Activated T-cell treated with anti-CD3 and anti-CD28 coated beads, Interleukin-2, amount 50 U/mL, for 24 hours (primary cell): ENCODE data around the gene ABL2.

Source experiments
- DNase-seq: peaks from one replicate; pipeline ENCODE4 v3.0.0-alpha.2; 2020
- H3K27ac Mint-ChIP-seq: 2 replicates; pipeline ENCODE4 v1.8.0; 2020; ENCODE audit warnings: mild to moderate bottlenecking, mixed read lengths
- H3K27me3 Mint-ChIP-seq: 2 replicates; pipeline ENCODE4 v1.8.0; 2020; ENCODE audit warnings: mixed read lengths
- H3K36me3 Mint-ChIP-seq: 2 replicates; pipeline ENCODE4 v1.8.0; 2020; ENCODE audit warnings: low read depth, mixed read lengths
- H3K4me1 Mint-ChIP-seq: 2 replicates; pipeline ENCODE4 v1.8.0; 2020; ENCODE audit warnings: low read depth, mixed read lengths
- H3K4me3 Mint-ChIP-seq: 2 replicates; pipeline ENCODE4 v1.8.0; 2020; ENCODE audit warnings: mild to moderate bottlenecking, moderate library complexity, mixed read lengths
- H3K9me3 Mint-ChIP-seq: 2 replicates; pipeline ENCODE4 v1.8.0; 2020; ENCODE audit warnings: mixed read lengths

ABL2 gene

DNA sequence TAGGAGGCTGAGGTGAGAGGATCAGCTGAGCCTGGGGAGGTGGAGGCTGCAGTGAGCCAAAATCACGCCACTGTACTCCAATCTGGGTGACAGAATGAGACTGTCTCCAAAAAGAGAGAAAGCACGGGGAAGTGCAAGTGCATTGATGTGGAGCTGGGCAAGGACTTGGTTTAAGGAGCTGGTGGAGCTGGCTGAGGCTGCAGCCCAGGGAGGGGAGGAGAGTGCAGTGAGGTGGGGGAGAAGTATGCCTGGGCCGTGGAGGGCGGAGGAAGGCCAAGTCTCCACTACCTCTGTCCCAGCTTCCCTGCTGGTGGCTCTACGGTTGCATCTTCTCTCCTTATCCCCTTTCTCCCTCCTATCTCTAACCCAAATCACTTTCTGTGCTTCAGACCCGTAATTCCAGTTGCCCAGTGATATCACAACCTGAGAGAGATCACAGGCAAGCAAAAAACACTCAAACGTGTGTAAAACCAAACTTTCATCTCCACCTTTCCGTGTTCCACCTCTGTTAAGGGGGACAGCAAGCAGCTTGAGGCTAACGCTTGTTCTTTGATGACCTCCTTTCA, 136.5 kb downstream of the ABL2 start:
- no peaks in the 10 kb centered on the region for H3K27me3 Mint-ChIP-seq
- H3K27ac Mint-ChIP-seq = peak overlapping the region; percentile 61
- no peak overlapping the region for H3K4me3 Mint-ChIP-seq

DNA sequence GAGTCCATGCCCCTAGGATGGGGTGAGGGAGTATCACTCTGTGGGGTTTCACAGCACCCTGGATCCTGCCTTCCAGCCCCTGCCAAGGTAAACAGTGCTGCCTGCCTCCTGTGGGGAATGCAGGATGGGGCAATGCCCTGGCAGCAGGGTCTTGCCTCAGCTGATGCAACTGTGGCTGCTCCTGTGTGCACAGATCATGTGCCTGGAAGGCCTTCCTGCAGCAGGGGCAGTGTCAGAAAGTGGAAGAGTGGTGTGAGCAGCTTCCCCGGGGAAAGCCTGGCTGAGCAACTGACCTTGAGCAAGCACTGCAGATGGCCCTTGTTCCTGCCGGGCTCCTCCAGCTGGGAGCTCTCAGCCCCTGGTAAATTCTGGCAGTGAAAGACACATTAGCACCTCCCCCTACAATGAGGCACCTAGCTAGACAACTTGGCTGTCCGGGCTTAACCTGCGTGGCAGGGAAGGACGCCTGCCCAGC, 137.7 kb downstream of the ABL2 start:
- Mint-ChIP-seq H3K27ac (peak overlapping the region; percentile 22), H3K27me3 (no peaks in the 10 kb centered on the region), H3K36me3 (peaks cover 93% of the 10 kb centered on the region), H3K4me3 (no peak overlapping the region), H3K4me1 (no peaks in the 10 kb centered on the region), H3K9me3 (no peaks in the 10 kb centered on the region)
- no peak for DNase-seq

More for the DNA sequence above, 136.5 kb downstream of the ABL2 start:
- Mint-ChIP-seq H3K4me1 (no peaks in the 10 kb centered on the region), H3K9me3 (no peaks in the 10 kb centered on the region), H3K36me3 (peaks cover 95% of the 10 kb centered on the region)
- no peak for DNase-seq

DNA sequence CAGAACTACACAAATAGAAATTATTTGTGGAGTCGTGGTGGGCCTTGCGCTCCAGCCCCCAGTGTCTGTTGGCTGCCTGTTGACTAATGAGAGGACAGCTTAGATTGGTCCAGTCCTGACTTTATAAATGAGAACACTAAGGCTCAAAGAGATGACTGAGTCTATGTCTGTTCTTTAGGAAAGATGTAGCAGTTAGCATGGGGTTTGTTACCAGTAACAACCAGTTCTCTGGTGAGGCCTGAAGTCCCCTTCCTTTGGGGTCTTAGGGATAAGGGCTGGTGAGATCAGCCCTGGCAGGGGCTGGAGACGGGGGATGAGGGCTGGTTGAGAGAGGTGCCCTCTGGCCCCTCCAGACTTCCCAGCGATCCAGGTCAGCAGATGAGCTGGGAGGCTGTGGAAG, 138.6 kb downstream of the ABL2 start:
- Mint-ChIP-seq H3K36me3 (peaks cover 94% of the 10 kb centered on the region), H3K4me3 (no peak overlapping the region)
- no peak for DNase-seq

DNA sequence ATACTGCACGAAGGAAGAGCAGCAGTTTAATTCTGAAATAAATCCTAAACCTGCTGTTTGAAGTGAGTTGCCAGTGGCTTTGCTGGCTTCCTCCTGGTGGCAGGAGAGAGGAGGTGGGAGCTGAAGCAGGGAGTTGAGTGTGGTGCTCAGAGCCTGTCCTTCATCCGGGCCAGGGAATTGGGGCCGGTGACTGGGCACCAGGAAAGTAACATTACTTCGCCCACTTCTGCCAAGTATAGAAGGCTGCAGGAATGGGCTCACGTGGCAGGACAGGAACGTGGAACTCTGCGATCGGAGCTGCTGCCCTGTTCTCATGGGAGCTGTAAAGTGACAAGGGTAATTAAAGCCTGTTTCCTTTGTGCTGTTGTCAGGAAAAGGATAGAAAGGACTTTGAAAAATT, 139.0 kb downstream of the ABL2 start:
- no peak overlapping the region for H3K4me3 Mint-ChIP-seq

More for the DNA sequence above, 138.6 kb downstream of the ABL2 start:
- Mint-ChIP-seq H3K9me3 (no peaks in the 10 kb centered on the region), H3K27ac (peak overlapping the region; percentile 28), H3K4me1 (no peaks in the 10 kb centered on the region), H3K27me3 (no peaks in the 10 kb centered on the region)

DNA sequence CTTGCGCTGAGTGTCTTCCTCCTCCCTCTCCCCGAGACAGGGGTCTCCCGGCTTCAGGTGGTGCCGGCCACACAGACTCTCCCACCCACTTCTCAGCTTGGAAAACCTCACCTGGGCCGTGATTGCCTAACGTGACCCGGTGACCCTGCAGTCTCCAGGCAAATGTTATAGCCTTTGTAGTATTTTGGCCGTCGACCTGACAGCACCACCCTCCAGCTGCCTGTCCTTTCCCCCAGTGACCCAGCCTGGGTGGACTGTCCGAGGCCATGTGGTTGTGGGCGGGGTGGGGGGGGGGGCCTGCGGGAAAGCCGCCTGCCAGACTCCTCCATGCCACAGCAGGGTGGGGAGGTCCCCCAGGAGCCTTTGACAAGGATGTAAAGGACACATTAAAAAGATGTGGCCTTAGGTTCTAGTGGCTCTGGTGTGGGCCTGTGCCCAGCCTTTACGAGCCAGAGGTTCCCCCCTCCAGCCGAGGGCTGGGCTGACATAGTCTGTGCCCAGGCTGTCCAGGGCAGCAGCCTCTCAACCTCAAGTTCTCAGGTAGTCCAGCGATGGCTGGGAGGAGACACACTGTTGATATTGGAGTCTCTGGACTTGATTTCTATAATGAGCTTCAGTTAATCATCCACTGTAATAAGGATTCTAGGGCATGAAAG, 139.5 kb downstream of the ABL2 start:
- Mint-ChIP-seq H3K9me3 (no peaks in the 10 kb centered on the region), H3K4me3 (no peak overlapping the region), H3K27me3 (no peaks in the 10 kb centered on the region), H3K36me3 (peaks cover 94% of the 10 kb centered on the region), H3K4me1 (peaks cover 4% of the 10 kb centered on the region), H3K27ac (peak overlapping the region; percentile 69)
- no peak for DNase-seq

More for the DNA sequence above, 139.0 kb downstream of the ABL2 start:
- Mint-ChIP-seq H3K27ac (peak overlapping the region; percentile 69), H3K27me3 (no peaks in the 10 kb centered on the region), H3K9me3 (no peaks in the 10 kb centered on the region), H3K36me3 (peaks cover 94% of the 10 kb centered on the region), H3K4me1 (peaks cover 1% of the 10 kb centered on the region)
- DNase-seq = no peak

DNA sequence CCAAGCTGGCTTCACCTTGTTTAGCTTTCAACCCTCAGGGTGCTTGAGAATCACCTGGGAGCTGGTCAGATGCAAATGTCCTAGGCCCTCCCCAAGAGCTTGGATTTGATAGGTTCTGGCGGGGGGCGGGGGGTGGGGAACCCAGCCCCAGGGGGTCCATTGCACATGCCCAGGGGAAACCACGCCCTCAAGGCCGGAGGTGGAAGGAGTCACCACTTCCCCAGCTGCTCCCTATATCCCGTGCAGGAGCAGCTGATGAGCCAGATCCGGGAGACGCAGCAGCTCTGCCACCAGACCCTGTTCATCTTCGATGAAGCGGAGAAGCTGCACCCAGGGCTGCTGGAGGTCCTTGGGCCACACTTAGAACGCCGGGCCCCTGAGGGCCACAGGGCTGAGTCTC, 141.8 kb downstream of the ABL2 start:
- H3K36me3 Mint-ChIP-seq = peaks cover 89% of the 10 kb centered on the region
- no peak overlapping the region for H3K4me3 Mint-ChIP-seq
- H3K27me3 Mint-ChIP-seq = no peaks in the 10 kb centered on the region
- no peak overlapping the region for H3K27ac Mint-ChIP-seq
- H3K9me3 Mint-ChIP-seq = no peaks in the 10 kb centered on the region
- DNase-seq = no peak
- peaks cover 16% of the 10 kb centered on the region for H3K4me1 Mint-ChIP-seq

DNA sequence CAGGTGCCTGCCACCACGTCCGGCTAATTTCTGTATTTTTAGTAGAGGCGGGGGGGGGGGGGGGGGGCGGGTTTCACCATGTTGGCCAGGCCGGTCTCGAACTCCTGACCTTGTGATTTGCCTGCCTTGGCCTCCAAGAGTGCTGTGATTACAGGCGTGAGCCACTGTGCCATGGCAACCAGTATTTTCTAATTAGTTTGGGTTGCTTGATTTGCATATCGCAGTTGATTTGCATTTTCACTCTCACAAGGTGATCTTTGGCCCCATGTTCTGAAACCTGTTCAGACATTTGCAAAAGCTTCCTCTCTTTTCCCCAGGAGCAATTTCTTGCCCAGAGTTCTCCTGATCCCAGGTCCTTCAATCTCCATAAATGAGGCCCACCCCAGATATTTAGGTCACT, 145.9 kb downstream of the ABL2 start:
- no peaks in the 10 kb centered on the region for H3K27me3 Mint-ChIP-seq
- DNase-seq = no peak
- peaks cover 59% of the 10 kb centered on the region for H3K36me3 Mint-ChIP-seq
- H3K4me3 Mint-ChIP-seq = peak overlapping the region; percentile 95
- H3K4me1 Mint-ChIP-seq = peaks cover 34% of the 10 kb centered on the region
- H3K9me3 Mint-ChIP-seq = no peaks in the 10 kb centered on the region
- H3K27ac Mint-ChIP-seq = peak overlapping the region; percentile 94

DNA sequence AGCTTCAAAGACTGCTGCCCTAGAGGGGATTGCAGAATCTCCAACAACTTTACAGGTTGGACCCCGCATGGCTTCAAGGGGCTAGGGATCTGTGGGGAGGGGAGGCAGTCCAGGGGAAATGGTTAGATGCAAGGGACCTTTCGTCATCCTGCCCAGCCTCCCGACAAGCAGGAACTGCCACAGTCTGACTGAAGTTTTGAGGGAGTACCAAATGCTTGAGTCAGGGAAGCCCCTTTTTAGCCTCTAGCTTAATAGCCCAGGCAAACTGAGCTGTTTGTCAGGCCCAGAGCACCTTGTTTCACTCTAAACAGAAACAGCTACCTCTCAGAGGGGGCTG, 146.5 kb downstream of the ABL2 start:
- no peak for DNase-seq
- Mint-ChIP-seq H3K4me1 (peaks cover 34% of the 10 kb centered on the region), H3K27me3 (no peaks in the 10 kb centered on the region), H3K36me3 (peaks cover 53% of the 10 kb centered on the region), H3K4me3 (peak overlapping the region; percentile 95), H3K27ac (peak overlapping the region; percentile 94), H3K9me3 (no peaks in the 10 kb centered on the region)

DNA sequence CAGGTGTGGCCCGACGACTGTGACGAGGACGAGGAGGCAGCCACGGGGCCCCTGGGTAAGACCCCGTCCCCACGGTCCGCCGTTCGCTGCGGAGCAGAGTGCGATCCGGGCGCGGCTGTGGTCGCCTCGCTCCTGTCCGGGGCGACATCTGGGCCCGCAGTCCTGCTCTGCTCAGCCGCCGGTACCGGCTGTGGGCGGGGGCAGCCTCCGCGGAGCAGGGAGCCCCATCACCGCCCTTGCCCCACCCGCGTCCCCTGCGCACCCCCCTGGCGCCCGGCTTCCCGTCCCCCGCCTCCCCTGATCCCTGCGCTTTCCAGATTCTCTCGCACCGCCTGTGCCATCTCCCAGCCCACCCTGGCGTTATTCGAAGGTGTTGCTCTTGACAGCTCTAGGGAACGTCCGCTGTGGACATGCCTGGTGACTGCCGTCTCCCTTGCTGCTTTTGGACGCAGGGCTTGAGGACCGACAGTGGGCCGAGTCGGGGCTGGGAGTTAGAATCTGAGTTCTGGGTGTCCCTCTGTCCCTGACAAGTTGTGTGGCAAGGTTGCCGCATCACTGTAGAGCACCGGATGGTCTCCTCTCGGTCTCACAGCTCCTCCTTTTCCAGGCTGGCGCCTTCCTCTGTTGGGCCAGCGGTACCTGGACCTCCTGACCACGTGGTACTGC, 147.0 kb downstream of the ABL2 start:
- Mint-ChIP-seq H3K4me3 (peak overlapping the region; percentile 95), H3K4me1 (peaks cover 34% of the 10 kb centered on the region), H3K27ac (peak overlapping the region; percentile 94), H3K9me3 (no peaks in the 10 kb centered on the region), H3K27me3 (no peaks in the 10 kb centered on the region), H3K36me3 (peaks cover 50% of the 10 kb centered on the region)
- no peak for DNase-seq

DNA sequence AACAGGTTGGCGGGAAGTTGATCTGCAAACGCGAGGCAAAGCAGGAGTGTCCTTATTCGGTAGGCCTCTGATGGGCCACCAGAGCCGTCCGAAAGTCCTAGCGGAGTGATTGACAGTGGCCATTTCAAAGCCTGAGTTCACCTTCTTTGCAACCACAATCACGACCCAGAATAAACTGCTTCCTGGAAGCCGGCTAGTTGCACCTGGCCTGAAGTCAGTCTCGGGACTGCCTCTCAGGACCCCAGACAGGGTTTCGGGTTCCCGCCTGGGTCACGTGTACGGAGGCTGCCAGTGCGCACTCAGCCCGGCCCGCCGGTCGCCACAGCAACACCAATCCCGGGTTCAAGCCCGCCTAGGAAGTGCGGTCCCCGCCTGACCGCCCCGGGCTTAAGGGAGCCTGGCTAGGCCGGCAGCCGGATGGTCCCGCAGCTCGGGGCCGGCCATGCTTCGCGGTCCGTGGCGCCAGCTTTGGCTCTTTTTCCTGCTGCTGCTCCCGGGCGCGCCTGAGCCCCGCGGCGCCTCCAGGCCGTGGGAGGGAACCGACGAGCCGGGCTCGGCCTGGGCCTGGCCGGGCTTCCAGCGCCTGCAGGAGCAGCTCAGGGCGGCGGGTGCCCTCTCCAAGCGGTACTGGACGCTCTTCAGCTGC, 147.7 kb downstream of the ABL2 start, which contains the start of gene TOR3A:
Gene TOR3A, plus strand, starts transcription at position 384 of the 646 bp plus-strand sequence. Its CDS starts 59 bp downstream, at position 443.
- peak; percentile 88 for DNase-seq
- H3K9me3 Mint-ChIP-seq = no peaks in the 10 kb centered on the region
- H3K36me3 Mint-ChIP-seq = peaks cover 44% of the 10 kb centered on the region
- H3K4me1 Mint-ChIP-seq = peaks cover 34% of the 10 kb centered on the region
- peak within 1 kb of the TSS; percentile 95 for H3K4me3 Mint-ChIP-seq
- no peaks in the 10 kb centered on the region for H3K27me3 Mint-ChIP-seq
- H3K27ac Mint-ChIP-seq = peak within 1 kb of the TSS; percentile 95

DNA sequence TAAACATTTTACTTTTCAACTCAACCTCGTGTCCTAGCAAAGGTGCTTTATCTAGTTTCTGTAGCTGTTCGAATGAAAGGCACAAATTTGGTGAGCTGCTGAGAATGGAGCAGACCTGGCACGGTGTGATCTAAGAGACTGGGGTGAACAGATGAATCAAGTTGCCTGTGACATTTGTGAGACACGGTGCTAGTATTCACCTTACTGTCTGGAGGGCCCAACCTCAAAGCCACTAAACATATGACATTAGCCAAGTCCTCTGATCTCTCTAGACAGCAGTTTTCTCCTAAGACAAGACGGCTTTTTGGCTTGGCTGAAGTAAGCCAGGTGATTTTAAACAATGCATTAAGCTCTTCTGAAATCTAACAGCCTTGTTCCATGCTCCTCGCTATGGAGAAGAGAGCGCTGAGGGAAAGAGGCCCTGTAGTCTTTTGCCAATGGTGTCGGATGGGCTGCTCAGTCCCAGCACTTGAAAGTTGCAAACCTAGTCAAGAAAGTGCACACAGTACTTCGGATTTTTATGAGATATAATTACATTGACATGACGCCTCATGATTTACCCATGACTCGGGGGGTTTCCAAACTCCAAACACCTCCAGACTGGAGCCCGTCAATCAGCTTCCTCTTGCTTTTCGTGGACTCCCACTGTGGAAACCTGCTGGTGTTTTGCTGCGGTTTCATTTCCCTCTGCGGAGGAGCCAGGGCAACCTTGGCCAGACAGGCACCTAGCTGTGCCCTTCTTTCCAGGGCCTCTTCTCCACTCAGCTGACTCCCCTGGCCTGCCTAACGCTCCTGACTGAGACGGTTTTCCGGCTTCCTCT, 148.4 kb downstream of the ABL2 start:
- H3K4me1 Mint-ChIP-seq = peaks cover 34% of the 10 kb centered on the region
- H3K4me3 Mint-ChIP-seq = peak overlapping the region; percentile 95
- peaks cover 38% of the 10 kb centered on the region for H3K36me3 Mint-ChIP-seq
- peak overlapping the region; percentile 95 for H3K27ac Mint-ChIP-seq
- no peaks in the 10 kb centered on the region for H3K27me3 Mint-ChIP-seq
- no peaks in the 10 kb centered on the region for H3K9me3 Mint-ChIP-seq
- no peak for DNase-seq

DNA sequence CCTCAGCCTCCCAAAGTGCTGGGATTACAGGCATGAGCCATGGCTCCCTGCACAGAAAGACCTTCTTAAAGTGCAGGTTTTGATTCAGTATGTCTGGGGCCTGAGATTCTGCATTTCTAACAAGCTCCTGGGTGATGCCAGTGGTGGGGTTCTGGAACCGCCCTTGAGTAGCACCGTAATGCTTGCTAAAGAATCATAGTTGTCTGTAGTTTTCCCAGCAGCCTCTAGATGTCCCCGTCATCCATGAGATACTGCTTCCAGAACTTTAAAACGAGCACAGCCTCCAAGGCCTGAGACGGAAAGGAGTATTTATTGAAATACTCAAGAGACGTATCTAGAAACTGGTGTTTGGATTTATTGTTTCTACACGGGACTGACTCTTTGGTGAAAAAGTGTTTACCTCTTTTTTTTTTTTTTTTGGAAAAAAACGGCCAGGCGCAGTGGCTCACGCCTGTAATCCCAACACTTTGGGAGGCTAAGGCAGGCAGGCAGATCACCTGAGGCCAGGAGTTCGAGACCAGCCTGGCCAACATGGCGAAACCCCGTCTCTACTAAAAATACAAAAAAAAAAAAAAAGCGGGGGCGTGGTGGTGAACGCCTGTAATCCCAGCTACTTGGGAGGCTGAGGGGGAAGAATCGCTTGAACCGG, 150.2 kb downstream of the ABL2 start:
- Mint-ChIP-seq H3K36me3 (peaks cover 23% of the 10 kb centered on the region), H3K9me3 (no peaks in the 10 kb centered on the region), H3K4me3 (no peak overlapping the region), H3K27ac (no peak overlapping the region), H3K27me3 (no peaks in the 10 kb centered on the region), H3K4me1 (peaks cover 26% of the 10 kb centered on the region)
- DNase-seq = peak; percentile 41

DNA sequence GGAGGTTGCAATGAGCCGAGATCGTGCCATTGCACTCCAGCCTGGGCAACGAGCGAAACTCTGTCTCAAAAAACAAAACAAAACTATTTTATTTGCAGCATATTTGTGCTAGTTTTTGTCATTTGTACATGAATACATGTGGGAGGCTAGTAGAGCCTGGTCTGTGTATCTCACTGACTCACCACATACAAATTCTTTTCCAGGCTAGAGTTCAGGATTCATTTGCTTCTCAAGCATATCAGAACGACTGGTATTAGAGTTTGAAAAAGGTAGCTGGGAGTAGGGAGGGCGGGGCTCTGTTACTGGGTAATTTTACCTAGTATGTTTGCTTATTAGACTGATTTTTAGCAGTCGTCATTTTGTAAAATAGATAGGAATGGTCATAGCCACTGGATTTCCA, 152.1 kb downstream of the ABL2 start:
- Mint-ChIP-seq H3K27ac (no peak overlapping the region), H3K27me3 (no peaks in the 10 kb centered on the region), H3K9me3 (no peaks in the 10 kb centered on the region), H3K36me3 (peaks cover 27% of the 10 kb centered on the region), H3K4me1 (peaks cover 18% of the 10 kb centered on the region), H3K4me3 (no peak overlapping the region)
- DNase-seq = no peak

DNA sequence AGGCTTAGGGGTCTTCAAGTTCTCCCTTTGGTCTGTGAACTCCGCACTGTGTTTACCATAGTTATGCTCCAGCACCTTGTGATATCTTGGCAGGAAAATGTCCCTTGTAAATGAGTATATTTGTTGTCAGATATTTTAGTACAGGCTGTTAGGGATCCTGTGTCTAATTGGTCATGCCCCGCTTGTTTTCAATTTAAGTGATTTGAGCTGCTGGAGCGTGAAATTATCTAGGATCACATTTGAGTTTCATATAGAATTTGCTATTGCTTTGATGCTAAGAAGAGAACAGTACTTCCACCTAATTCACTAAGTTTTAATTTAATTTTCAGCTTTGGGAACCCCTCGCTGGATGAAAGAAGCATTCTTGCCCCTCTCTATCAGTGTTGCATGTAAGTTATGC, 163.0 kb downstream of the ABL2 start:
- Mint-ChIP-seq H3K4me1 (peaks cover 3% of the 10 kb centered on the region), H3K4me3 (no peak overlapping the region), H3K27me3 (no peaks in the 10 kb centered on the region), H3K27ac (no peak overlapping the region), H3K36me3 (peaks cover 70% of the 10 kb centered on the region), H3K9me3 (no peaks in the 10 kb centered on the region)
- DNase-seq = no peak
